GM23248 (cell line): Measurements from ENCODE around the gene GALNT14. TPM values are rescaled to one million over a fixed set of nuclear protein-coding genes. Genes with fewer than 3 reads are reported as not detected.

Experiments used
- DNase-seq: peaks from one replicate; pipeline ENCODE4 v3.0.0-alpha.2; 2015
- H2AFZ ChIP-seq: fragments of 200-600 bp; sonication (generic); 2 replicates; pipeline ENCODE4 v1.6.1; 2016; ENCODE audit warnings: antibody characterized with exemption
- H3F3A ChIP-seq: fragments of 200-600 bp; sonication (generic); 2 replicates; pipeline ENCODE4 v1.6.1; 2016; ENCODE audit warnings: mild to moderate bottlenecking, antibody characterized with exemption, mixed run types; ENCODE audit not compliant: insufficient read depth
- H3K27ac ChIP-seq: fragments of 200-600 bp; sonication (generic); 2 replicates; pipeline ENCODE4 v1.5.1; 2016; ENCODE audit warnings: mild to moderate bottlenecking
- H3K27me3 ChIP-seq: fragments of 200-600 bp; sonication (generic); replicated peaks from 2 replicates; pipeline ENCODE4 v1.6.1; 2016; ENCODE audit warnings: mild to moderate bottlenecking; ENCODE audit not compliant: insufficient read depth
- H3K36me3 ChIP-seq: fragments of 200-600 bp; sonication (generic); 2 replicates; pipeline ENCODE4 v1.6.1; 2016; ENCODE audit warnings: low read depth, mild to moderate bottlenecking
- H3K4me1 ChIP-seq: fragments of 200-600 bp; sonication (generic); 2 replicates; pipeline ENCODE4 v1.6.1; 2016; ENCODE audit warnings: mild to moderate bottlenecking; ENCODE audit not compliant: insufficient read depth
- H3K4me2 ChIP-seq: fragments of 200-600 bp; sonication (generic); one replicate; pipeline ENCODE4 v1.6.1; 2016; ENCODE audit warnings: mild to moderate bottlenecking; ENCODE audit not compliant: unreplicated experiment
- H3K4me3 ChIP-seq: fragments of 200-600 bp; sonication (generic); 2 replicates; pipeline ENCODE4 v1.5.1; 2016; ENCODE audit warnings: mild to moderate bottlenecking
- H3K79me2 ChIP-seq: fragments of 200-600 bp; sonication (generic); 2 replicates; pipeline ENCODE4 v1.6.1; 2016; ENCODE audit warnings: mild to moderate bottlenecking; ENCODE audit not compliant: insufficient read depth
- H3K9ac ChIP-seq: fragments of 200-600 bp; sonication (generic); 2 replicates; pipeline ENCODE4 v1.6.1; 2016; ENCODE audit warnings: mild to moderate bottlenecking
- H3K9me2 ChIP-seq: fragments of 200-600 bp; sonication (generic); 2 replicates; pipeline ENCODE4 v1.6.1; 2016; ENCODE audit warnings: mixed run types, mild to moderate bottlenecking, moderate library complexity; ENCODE audit not compliant: insufficient read depth
- H3K9me3 ChIP-seq: fragments of 200-600 bp; sonication (generic); one replicate; pipeline ENCODE4 v1.6.1; 2017; ENCODE audit warnings: low read depth
- H4K20me1 ChIP-seq: fragments of 200-600 bp; sonication (generic); 2 replicates; pipeline ENCODE4 v1.6.0; 2016; ENCODE audit not compliant: insufficient read depth
- EZH2 ChIP-seq: fragments of 200-600 bp; sonication (generic); IDR thresholded peaks from 2 replicates; pipeline ENCODE4 v1.6.1; 2018; ENCODE audit warnings: antibody characterized with exemption, mild to moderate bottlenecking; ENCODE audit not compliant: insufficient read depth, poor library complexity, severe bottlenecking
- EZH2phosphoT487 ChIP-seq: fragments of 200-600 bp; sonication (generic); IDR thresholded peaks from 2 replicates; pipeline ENCODE4 v1.6.1; 2018; ENCODE audit warnings: antibody characterized with exemption, moderate library complexity, mild to moderate bottlenecking, low read depth; ENCODE audit not compliant: insufficient read depth
- WGBS, 2 experiments: methylation state at CpG; one replicate each; pipeline ENCODE4 v1.1.6; 2015 to 2017; ENCODE audit warnings: low lambda C conversion rate in 2 of 2, low coverage in 1 of 2; ENCODE audit errors: missing lambda C conversion rate in 2 of 2; 5-methylcytosine and 5-hydroxymethylcytosine counted together
- in situ Hi-C: fragments of 300-500 bp; cut with MboI; formaldehyde crosslinking; loops from 2 replicates; pipeline ENCODE4 v1.15.0; 2020
- polyA plus RNA-seq: library from polyadenylated mRNA; unstranded; fragments of >200 nt; fragmentation: Nextera tagmentation; extraction: Ambion mirVana; gene quantifications from 2 replicates; pipeline ENCODE4 v1.2.1, GENCODE V29; 2016
- total RNA-seq: library from RNA; depleted of rRNA; stranded (reverse); fragments of >200 nt; shearing (Covaris generic); gene quantifications from 2 replicates; pipeline ENCODE4 v1.2.3, GENCODE V29; 2014

The GALNT14 gene
- total and polyA plus RNA-seq, 2 experiments from 2014 or later = 3.2 to 3.5 TPM

GRCh38 chr2:30963184-30963583, 175.1 kb downstream of the GALNT14 start:
- Histone ChIP-seq H3K27ac (no peak overlapping the region), H3K9me2 (no peaks in the 10 kb centered on the region), H3F3A (no peaks in the 10 kb centered on the region), H3K4me3 (no peak overlapping the region), H3K9me3 (no peaks in the 10 kb centered on the region), H3K27me3 (no peaks in the 10 kb centered on the region), H3K79me2 (no peaks in the 10 kb centered on the region), H2AFZ (no peak overlapping the region), H3K36me3 (no peaks in the 10 kb centered on the region), H3K4me1 (no peaks in the 10 kb centered on the region), H4K20me1 (no peaks in the 10 kb centered on the region), H3K9ac (no peak overlapping the region), H3K4me2 (no peak overlapping the region)
- 21 to 24% methylated on average over 7 of the region's 7 CpGs for WGBS, 2 experiments
- TF ChIP-seq EZH2 (no peak), EZH2phosphoT487 (no peak)
- in situ Hi-C loops = no loop called here
- no peak for DNase-seq

- Histone ChIP-seq H2AFZ (no peak overlapping the region), H3K9ac (no peak overlapping the region), H3K9me3 (no peaks in the 10 kb centered on the region), H3K9me2 (no peaks in the 10 kb centered on the region), H3K4me1 (no peaks in the 10 kb centered on the region), H3K27ac (no peak overlapping the region), H3K79me2 (no peaks in the 10 kb centered on the region), H3K36me3 (no peaks in the 10 kb centered on the region), H4K20me1 (no peaks in the 10 kb centered on the region), H3F3A (no peaks in the 10 kb centered on the region), H3K4me2 (no peak overlapping the region), H3K4me3 (no peak overlapping the region), H3K27me3 (no peaks in the 10 kb centered on the region)
- TF ChIP-seq EZH2phosphoT487 (no peak), EZH2 (no peak)
- WGBS, 2 experiments = 85 to 93% methylated on average over 10 of the region's 10 CpGs
- no peak for DNase-seq
- in situ Hi-C loops = no loop called here
Measured at GRCh38 chr2:30960213-30960612, 178.0 kb downstream of the GALNT14 start.

- Histone ChIP-seq H3K9me2 (no peaks in the 10 kb centered on the region), H3K9ac (no peak overlapping the region), H3K4me3 (no peak overlapping the region), H3K4me1 (no peaks in the 10 kb centered on the region), H3K4me2 (no peak overlapping the region), H4K20me1 (no peaks in the 10 kb centered on the region), H3K27ac (no peak overlapping the region), H3K79me2 (no peaks in the 10 kb centered on the region), H3K9me3 (no peaks in the 10 kb centered on the region), H3F3A (no peaks in the 10 kb centered on the region), H2AFZ (no peak overlapping the region), H3K36me3 (no peaks in the 10 kb centered on the region), H3K27me3 (no peaks in the 10 kb centered on the region)
- no peak for DNase-seq
- TF ChIP-seq EZH2phosphoT487 (no peak), EZH2 (no peak)
- WGBS, 2 experiments = 73 to 75% methylated on average over 3 of the region's 3 CpGs
- in situ Hi-C loops = no loop called here
Measured at GRCh38 chr2:30959653-30960052, 178.6 kb downstream of the GALNT14 start.

GRCh38 chr2:30958918-30959265, 179.3 kb downstream of the GALNT14 start:
- Histone ChIP-seq H3K9me2 (no peaks in the 10 kb centered on the region), H3K4me1 (no peaks in the 10 kb centered on the region), H3K79me2 (no peaks in the 10 kb centered on the region), H3K4me2 (no peak overlapping the region), H3K27ac (no peak overlapping the region), H3K9ac (no peak overlapping the region), H3F3A (no peaks in the 10 kb centered on the region), H3K27me3 (no peaks in the 10 kb centered on the region), H3K9me3 (no peaks in the 10 kb centered on the region), H3K4me3 (no peak overlapping the region), H4K20me1 (no peaks in the 10 kb centered on the region), H2AFZ (no peak overlapping the region), H3K36me3 (no peaks in the 10 kb centered on the region)
- TF ChIP-seq EZH2 = no peak
- TF ChIP-seq EZH2phosphoT487 = no peak
- WGBS, 2 experiments = 70 to 76% methylated on average over 4 of the region's 4 CpGs
- no peak for DNase-seq
- in situ Hi-C loops = no loop called here
